ENCODE results near the gene SMPX. TPM values are rescaled to one million over a fixed set of nuclear protein-coding genes. Genes with fewer than 3 reads are reported as not detected.

SMPX gene
- total and polyA plus RNA-seq, 9 of the 15 experiments (the other 6 are each of a cell fraction or from before 2014, with no cell fraction given): not detected

GRCh38 chrX:21748235-21748634 lies 9.7 kb downstream of the SMPX start (continued):
- no peak for TF ChIP-seq FOXJ3 (CRISPR knock-in tag; IDR thresholded peaks at IDR 0.05)
- no peak for TF ChIP-seq MTF1 (CRISPR knock-in tag; IDR thresholded peaks at IDR 0.05; ENCODE audit: borderline replicate concordance)
- TF ChIP-seq, protein P1, sequence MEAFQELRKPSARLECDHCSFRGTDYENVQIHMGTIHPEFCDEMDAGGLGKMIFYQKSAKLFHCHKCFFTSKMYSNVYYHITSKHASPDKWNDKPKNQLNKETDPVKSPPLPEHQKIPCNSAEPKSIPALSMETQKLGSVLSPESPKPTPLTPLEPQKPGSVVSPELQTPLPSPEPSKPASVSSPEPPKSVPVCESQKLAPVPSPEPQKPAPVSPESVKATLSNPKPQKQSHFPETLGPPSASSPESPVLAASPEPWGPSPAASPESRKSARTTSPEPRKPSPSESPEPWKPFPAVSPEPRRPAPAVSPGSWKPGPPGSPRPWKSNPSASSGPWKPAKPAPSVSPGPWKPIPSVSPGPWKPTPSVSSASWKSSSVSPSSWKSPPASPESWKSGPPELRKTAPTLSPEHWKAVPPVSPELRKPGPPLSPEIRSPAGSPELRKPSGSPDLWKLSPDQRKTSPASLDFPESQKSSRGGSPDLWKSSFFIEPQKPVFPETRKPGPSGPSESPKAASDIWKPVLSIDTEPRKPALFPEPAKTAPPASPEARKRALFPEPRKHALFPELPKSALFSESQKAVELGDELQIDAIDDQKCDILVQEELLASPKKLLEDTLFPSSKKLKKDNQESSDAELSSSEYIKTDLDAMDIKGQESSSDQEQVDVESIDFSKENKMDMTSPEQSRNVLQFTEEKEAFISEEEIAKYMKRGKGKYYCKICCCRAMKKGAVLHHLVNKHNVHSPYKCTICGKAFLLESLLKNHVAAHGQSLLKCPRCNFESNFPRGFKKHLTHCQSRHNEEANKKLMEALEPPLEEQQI (IDR thresholded peaks at IDR 0.05): no peak
- no peak for TF ChIP-seq CREB1 (IDR thresholded peaks at IDR 0.05)
- TF ChIP-seq CREB1 (CRISPR knock-in tag; IDR thresholded peaks at IDR 0.05): no peak
- TF ChIP-seq HDAC1 (IDR thresholded peaks at IDR 0.05): no peak

DNA sequence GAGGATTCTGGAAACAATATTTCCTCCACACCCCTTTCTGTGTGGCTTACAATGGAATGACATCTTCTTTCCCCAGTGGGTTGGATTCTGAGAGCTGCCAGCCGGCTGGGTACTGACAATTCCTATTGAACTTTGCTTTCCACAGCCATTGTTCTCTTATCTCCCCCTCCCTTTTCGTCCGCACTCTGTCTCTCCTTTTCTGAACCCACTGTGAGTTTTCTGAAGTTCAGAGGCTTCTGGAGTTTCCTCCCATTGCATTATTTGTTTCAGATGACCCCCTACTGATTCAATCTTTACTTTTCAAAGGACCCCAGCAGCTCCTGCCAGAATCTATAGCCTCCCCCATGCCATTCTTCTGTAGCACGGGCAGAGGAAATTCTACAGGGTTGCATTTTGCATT lies 10.4 kb downstream of the SMPX start:
- in situ Hi-C loops (cut with MboI) (no loop called here), intact Hi-C loops (cut with micrococcal nuclease) (loop anchor here (2.0 kb wide), 1 partner anchor 1221 kb away; no protein-coding TSS in a partner anchor)
- FAIRE-seq (no peak), ATAC-seq (no peak), DNase-seq (ENCODE audit: extremely low read depth in 1 of 4, low spot score in 3 of 4) (no peak)
- Histone ChIP-seq H2AFZ (ENCODE audit: low read depth, low read length) (no peak overlapping the region), H3K4me2 (ENCODE audit: insufficient read depth, low read length) (no peak overlapping the region), H3K9ac (ENCODE audit: insufficient read depth in 1 of 2, low read depth in 2 of 2, low read length in 2 of 2) (no peak overlapping the region), H3K27me3 (ENCODE audit: control insufficient read depth in 2 of 2, insufficient read depth in 2 of 2, low read length in 2 of 2) (no peaks in the 10 kb centered on the region), H3K4me1 (replicated peaks in 1 of 2; ENCODE audit: control insufficient read depth in 2 of 2, insufficient read depth in 2 of 2, low read length in 2 of 2) (no peaks in the 10 kb centered on the region), H3K79me2 (ENCODE audit: control insufficient read depth, insufficient read depth, low read length) (no peaks in the 10 kb centered on the region), H3K36me3 (ENCODE audit: control insufficient read depth, insufficient read depth, low read length) (no peaks in the 10 kb centered on the region), H3K9me1 (ENCODE audit: control insufficient read depth, insufficient read depth, low read length) (no peaks in the 10 kb centered on the region), H3K27ac (ENCODE audit: extremely low read depth, low read depth, low read length) (no peak overlapping the region), H4K20me1 (replicated peaks; ENCODE audit: control insufficient read depth, insufficient read depth, low read length) (no peaks in the 10 kb centered on the region), H3K4me3 (no peak overlapping the region), H3K9me3 (replicated peaks; ENCODE audit: control insufficient read depth, insufficient read depth, low read depth, low read length) (no peaks in the 10 kb centered on the region)
- ChIA-PET POLR2A (no interaction called here), CTCF (ENCODE audit: low intra/inter-chr PET ratio) (interaction anchor here (1.2 kb wide), 1 partner anchor 1217 kb away, joined by 3 read pairs; no protein-coding TSS in a partner anchor)
- 0% methylated on average over 4 of the region's 4 CpGs for WGBS (ENCODE audit: insufficient coverage, low coverage, missing lambda C conversion rate)
- no TSS peak for BruUV-seq (replicated peaks)
- TF ChIP-seq SIN3A (IDR thresholded peaks at IDR 0.05; ENCODE audit: borderline replicate concordance in 2 of 2, control insufficient read depth in 1 of 2, low read depth in 2 of 2, low read length in 2 of 2) (no peak), RBM15 (IDR thresholded peaks at IDR 0.05; ENCODE audit: insufficient read depth, low read length) (no peak), PML (IDR thresholded peaks at IDR 0.05; ENCODE audit: low read length) (no peak), ZNF77 (CRISPR knock-in tag; IDR thresholded peaks at IDR 0.05) (no peak), MTA3 (IDR thresholded peaks at IDR 0.05; ENCODE audit: borderline replicate concordance) (no peak), NRF1 (conservative IDR thresholded peaks at IDR 0.05 in 1 of 2, IDR thresholded peaks at IDR 0.05 in 1 of 2) (no peak), ZNF785 (CRISPR knock-in tag; IDR thresholded peaks at IDR 0.05) (no peak), KAT2B (IDR thresholded peaks at IDR 0.05; ENCODE audit: low read depth, low read length) (no peak)
- TF ChIP-seq, protein P2, sequence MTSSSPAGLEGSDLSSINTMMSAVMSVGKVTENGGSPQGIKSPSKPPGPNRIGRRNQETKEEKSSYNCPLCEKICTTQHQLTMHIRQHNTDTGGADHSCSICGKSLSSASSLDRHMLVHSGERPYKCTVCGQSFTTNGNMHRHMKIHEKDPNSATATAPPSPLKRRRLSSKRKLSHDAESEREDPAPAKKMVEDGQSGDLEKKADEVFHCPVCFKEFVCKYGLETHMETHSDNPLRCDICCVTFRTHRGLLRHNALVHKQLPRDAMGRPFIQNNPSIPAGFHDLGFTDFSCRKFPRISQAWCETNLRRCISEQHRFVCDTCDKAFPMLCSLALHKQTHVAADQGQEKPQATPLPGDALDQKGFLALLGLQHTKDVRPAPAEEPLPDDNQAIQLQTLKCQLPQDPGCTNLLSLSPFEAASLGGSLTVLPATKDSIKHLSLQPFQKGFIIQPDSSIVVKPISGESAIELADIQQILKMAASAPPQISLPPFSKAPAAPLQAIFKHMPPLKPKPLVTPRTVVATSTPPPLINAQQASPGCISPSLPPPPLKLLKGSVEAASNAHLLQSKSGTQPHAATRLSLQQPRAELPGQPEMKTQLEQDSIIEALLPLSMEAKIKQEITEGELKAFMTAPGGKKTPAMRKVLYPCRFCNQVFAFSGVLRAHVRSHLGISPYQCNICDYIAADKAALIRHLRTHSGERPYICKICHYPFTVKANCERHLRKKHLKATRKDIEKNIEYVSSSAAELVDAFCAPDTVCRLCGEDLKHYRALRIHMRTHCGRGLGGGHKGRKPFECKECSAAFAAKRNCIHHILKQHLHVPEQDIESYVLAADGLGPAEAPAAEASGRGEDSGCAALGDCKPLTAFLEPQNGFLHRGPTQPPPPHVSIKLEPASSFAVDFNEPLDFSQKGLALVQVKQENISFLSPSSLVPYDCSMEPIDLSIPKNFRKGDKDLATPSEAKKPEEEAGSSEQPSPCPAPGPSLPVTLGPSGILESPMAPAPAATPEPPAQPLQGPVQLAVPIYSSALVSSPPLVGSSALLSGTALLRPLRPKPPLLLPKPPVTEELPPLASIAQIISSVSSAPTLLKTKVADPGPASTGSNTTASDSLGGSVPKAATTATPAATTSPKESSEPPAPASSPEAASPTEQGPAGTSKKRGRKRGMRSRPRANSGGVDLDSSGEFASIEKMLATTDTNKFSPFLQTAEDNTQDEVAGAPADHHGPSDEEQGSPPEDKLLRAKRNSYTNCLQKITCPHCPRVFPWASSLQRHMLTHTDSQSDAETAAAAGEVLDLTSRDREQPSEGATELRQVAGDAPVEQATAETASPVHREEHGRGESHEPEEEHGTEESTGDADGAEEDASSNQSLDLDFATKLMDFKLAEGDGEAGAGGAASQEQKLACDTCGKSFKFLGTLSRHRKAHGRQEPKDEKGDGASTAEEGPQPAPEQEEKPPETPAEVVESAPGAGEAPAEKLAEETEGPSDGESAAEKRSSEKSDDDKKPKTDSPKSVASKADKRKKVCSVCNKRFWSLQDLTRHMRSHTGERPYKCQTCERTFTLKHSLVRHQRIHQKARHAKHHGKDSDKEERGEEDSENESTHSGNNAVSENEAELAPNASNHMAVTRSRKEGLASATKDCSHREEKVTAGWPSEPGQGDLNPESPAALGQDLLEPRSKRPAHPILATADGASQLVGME (CRISPR knock-in tag; IDR thresholded peaks at IDR 0.05): no peak

Measured in K562 (cell line).